NCI-H1417 treated with DMSO at 0.1 percent for 48 hours (cell line): ENCODE results near the gene DAND5.
"Not testable (repeated sequence)": the region's sequence is repeated elsewhere in the genome, so short reads cannot be mapped to it uniquely, and the experiment has no call there.

Source experiments
- DNase-seq: peaks from one replicate; lab custom pipeline; 2025; lab: John Stamatoyannopoulos, UW

DAND5 gene

DNA sequence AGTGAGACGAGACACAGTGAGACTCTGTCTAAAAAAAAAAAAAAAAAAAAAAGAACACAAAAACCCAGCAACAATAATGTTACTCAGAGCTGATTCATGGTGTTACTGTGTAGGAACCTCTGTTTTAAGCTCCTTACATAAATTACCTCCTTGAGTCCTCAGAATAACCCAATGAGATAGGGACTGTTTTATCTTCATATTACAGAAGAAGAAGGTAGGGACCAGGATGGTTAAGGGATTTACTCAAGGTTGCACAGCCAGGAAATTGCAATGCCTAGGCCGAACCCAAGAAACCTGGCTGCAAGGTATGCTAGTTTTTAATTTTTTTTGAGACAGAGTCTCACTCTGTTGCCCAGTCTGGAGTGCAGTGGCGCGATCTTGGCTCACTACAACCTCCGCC, 1.5 kb upstream of the DAND5 start:
- no peak for DNase-seq

DNA sequence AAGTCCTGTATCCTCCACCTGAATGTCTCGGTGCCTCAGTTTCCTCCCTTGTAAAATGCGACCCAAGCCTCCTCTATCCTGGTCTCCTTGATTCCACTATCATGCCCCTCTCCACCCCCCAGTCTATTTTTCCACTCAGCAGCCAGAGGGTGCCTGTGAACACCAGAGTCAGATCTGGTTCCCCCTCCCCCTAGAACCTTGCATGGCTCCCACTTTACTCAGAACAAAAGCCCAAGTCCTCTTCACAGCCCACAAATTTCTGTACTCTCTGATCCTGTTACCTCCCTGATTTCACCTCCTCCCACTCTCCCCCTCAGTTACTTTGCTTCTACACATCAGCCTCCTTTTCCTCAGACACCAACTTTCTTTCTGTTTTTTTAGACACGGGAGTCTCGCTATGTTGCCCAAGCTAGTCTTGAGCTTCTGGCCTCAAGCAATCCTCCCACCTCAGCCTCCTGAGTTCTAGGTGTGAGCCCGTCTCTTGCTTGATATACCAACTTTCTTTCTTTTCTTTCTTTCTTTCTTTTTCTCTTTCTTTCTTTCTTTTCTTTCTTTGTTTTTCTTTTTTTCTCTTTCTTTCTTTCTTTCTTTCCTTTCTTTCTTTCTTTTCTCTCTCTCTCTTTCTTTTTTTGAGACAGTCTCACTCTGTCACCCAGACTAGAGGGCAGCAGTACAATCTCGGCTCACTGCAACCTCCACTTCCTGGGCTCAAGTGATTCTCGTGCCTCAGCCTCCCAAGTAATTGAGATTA, 869 bp downstream of the DAND5 start:
- DNase-seq: no peak

DNA sequence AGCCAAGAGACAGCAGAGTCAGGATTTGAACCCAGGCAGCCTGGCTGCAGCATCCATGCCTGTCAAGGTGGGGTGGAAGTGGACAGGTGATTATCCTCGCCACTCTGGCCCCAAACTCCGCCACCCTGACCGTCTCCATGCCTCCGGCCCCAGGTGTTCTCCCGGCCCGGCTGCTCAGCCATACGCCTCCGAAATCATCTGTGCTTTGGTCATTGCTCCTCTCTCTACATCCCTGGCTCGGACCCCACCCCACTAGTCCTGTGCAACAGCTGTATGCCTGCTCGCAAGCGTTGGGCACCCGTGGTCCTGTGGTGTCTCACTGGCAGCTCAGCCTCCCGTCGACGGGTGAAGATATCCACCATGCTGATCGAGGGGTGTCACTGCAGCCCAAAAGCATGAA, 3.9 kb downstream of the DAND5 start:
- DNase-seq: no peak

DNA sequence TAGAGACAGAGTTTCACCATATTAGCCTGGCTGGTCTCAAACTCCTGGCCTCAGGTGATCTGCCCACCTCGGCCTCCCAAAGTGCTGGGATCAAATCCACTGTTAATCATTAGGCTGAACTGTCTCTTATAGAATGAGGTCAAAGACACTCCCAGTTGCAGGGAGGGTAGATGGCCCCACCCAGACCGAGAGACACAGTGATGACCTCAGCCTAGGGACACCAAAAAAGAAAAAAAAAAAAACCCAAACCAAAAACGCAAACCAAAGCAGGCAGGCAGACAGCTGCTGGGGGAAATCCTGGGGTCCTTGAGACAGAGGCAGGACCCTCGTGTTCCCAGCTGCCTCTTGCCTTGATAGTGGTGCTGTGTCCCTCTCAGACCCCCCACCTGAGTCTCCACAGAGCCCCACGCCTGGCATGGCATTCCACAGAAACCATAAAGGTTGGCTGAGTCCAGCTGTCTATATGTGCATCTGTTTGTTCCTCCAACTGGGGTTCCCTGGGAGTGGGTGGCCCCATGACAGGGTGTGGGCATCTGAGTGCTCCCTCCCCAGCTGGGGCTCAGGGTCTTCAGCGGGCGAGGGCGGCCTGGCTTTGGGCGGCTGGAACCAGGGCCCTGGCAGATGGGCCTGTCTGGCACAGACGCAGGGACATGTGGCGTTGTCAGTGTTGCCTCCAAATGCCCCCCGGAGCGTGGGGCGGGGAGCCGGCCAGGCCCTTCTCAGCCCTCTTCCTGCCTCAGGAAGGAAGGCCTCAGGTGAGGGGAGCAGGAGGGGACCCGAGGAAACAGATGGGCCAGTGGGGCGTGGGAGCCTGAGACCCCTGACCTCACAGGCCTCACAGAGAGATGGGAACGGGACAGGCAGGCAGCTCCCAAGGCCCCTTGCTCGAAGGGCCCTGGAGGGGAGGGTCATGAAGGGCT, 5.2 kb downstream of the DAND5 start:
- no peak for DNase-seq

DNA sequence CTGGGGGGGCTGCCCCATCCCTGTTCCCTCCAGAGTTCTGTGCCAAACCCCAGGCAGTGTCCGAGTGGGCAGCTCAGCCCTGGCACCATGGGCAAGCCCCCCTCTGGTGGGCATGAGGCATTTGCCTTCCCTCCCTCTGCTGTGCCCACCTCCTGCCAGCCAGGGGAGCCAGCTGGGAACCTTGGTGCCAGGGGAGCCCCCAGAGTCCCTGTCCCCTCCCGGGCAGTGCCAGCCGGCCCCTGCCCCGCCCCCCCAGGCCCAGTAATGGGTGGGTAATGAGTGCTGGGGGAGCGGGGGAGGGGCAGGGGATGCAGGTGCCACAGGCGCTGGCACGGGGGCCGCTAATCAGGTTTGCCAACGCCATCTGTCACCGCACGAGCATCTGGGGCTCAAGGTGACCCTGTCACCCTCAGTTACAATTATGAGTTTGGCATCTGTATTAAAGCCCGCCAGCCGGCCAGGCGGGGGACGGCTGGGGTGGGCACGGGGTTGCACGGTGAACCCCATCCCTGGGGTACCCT, 5.9 kb downstream of the DAND5 start:
- DNase-seq: no peak

DNA sequence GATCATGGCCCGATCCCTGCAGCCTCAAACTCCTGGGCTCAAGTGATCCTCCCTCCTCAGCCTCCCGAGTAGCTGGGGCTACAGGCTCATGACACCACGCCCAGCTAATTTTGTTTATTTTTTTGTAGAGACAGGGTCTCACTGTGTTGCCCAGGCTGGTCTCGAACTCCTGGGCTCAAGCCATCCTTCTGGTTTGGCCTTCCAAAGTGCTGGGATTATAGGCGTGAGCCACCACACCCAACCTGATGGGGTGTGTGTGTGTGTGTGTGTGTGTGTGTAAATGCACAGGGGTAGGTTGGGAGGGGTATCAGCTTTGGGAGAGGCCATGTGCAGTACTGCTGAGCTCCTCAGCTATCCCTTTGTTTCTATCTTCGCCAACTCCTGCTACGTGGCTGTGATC, 6.7 kb downstream of the DAND5 start:
- not testable (repeated sequence) for DNase-seq

DNA sequence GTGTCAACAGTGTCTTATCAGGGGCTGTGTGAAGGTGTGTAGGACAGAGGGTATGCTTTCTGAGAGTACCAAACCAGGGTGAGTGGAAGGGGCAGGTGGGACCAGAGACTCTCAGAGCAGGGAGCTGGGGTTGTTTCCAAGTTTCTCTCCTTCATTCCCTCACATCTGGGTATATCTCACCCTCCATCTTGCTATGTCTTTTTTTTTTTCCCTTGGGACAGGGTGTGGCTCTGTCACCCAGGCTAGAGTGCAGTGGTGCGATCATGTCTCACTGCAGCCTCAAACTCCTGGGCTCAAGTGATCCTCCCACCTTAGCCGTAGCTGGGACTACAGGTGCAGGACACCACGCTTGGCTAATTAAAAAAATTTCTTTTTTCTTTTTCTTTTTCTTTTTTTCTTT, 10.6 kb downstream of the DAND5 start:
- DNase-seq: no peak

DNA sequence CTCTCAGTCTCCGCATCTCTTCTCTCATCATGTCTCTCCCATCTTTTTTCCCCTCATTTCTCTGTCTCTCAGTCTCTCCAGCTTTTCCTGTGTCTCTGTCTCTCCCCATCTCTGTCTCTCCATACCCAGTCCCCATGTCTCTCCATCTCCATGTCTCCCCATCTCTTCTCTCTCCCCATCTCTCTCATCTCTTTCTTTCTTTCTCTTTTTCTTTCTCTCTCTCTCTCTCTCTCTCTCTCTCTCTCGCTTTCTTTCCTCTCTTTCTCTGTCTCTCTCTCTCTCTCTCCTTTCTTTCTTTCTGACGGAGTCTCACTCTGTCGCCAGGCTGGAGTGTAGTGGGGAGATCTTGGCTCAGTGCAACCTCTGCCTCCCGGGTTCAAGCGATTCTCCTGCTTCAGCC, 13.3 kb downstream of the DAND5 start:
- DNase-seq: no peak

DNA sequence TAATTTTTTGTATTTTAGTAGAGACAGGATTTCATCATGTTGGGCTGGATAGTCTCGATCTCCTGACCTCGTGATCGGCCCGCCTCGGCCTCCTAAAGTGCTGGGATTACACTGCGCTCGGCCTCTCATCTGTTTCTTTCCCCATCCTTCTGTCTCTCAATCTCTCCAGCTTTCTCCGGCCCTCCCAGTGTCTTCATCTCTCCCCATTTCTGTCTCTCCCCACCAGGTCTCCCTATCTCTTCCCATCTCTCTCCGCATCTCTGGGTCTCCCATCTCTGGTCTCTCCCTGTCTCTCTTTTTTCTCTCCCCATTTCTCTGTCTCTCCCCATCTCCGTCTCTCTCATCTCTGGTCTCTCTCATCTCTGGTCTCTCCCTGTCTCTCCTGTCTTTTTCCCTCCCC, 13.7 kb downstream of the DAND5 start:
- DNase-seq: no peak

DNA sequence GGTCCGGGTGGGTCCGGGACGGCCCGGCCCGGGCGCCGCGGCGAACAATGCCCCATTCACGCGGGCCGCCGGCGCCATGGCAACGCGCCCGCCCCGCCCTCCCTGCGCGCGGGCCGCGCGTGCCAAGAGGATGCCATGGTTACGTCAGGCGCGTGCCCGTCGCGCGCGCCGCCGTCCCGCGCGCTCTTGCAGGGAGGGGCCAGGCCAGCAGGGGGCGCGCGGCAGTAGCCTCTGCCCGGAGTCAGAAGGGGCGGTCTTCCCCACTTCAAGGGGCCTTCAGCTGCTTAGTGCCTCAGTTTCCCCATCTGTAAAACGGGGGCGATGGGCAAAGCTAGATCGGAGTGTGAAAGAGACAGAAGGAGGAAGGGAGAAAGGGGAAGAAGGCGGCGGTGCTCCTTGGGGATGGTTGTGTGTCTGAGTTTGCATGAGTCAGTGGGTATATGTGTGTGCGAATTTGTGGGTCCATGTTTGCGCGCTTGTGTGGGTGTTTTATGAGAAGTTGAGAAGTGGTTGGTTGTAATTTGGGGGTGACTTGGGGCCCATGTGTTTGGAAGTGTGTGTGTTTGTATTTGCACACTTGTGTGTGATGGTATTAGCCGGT, 14.3 kb downstream of the DAND5 start:
- DNase-seq: no peak

DNA sequence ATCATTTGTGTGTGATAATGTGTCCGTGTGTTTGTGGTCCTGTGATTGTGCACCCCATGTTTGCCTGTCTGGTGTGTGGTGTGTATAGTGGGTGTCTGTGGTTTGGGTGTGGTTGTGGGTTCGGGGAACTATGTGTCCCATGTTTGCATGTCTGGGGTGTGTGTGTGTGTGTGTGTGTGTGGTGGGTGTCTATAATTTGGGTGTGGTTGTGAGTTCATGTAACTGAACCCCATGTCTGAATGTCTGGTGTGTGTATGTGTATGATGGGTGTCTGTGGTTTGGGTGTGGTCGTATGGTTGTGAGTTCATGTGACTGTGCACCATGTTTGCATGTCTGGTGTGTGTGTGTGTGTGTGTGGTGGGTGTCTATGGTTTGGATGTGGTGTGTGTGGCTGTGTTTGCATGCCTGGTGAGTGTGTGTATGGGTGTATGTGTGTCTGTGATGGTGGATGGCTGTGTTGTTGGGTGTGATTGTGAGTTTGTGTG, 14.8 kb downstream of the DAND5 start:
- DNase-seq: no peak

DNA sequence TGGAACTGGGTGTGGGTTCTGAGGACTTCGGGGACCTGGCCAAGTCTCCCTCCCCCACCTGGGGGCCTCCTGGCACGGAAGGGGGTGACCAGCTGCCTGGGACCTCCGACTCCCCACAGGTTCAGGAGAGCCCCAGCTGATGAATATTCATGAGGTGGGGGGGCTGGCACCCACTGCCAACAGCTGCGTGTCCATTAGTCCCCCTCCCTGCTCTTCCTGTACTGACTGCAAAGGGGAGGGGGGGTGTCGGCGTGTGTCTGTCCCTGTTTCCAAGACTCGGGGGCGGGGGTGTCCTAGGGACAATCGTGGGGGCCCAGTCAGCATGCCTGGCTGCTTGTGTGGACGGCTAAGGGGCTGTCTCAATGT, 15.3 kb downstream of the DAND5 start:
- no peak for DNase-seq

DNA sequence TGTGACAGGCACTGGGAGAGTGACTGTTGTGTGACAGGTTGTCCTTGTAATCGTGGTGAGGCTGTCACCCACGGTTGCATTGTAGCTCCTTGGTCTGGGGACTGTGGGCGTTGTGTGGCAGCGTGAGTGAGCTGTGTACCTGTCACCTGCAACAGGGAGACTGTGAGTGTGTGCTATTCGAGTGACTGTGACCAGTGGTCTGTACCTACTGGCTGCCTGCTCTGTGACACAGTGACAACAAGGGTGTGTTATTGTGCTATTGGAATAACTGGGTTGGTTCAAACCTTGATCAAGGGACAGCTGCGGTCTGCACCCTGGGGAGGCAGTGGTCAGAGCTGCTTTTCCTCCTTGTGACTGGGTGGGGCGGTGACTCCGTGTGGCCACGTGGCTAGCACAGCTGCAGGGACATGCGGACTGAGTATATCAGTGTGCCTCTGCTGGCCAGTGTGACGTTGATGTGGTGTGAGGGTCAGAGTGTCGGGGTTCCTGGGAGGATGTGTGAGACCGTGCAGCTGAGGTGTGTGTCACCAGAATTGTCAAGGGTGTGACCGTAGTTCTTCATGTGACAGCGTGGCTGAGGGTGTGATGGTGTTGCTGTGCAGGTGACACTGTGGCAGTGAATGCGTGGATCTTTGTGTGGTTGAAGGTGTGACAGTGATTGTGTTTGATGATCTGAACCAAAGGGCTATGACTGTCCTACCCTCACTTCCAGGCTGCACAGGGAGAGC, 15.8 kb downstream of the DAND5 start:
- peak; percentile 13 for DNase-seq

DNA sequence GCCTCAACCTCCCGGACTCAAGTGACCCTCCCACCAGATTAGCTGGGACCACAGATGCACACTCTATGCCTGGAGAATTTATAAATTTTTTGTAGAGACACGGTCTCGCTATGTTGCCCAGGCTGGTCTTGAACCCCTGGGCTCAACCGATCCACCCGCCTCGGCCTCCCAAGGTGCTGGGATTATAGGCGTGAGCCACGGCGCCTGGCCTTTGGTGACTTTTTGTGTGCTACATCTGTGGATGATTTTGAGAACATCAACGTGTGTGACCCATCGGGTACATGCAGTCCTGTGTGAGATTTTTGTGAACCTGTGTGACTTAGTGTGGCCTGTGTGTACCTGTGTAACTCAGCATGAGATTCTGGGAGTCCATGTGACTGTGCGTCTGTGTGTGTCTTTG, 17.4 kb downstream of the DAND5 start:
- DNase-seq: no peak

DNA sequence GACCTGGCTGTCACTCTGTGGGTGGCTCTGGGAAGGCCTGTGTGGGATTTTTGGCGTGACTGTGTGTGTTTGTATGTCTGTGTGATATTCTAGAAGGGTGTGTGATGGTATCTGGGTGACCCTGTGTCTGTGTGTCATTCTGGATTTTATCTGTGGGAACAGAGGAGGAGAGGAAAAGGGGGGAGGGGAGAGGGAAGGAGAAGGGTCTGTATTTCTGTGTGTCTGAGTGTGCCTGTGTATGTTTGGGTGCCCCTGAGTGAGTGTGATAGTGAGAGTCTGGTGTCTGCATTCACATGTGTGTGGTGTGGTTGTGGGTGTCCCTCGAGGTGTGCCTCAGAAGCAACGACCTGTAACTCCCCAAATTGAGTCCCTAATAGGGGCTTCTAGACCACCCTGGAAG, 17.8 kb downstream of the DAND5 start:
- DNase-seq: no peak

DNA sequence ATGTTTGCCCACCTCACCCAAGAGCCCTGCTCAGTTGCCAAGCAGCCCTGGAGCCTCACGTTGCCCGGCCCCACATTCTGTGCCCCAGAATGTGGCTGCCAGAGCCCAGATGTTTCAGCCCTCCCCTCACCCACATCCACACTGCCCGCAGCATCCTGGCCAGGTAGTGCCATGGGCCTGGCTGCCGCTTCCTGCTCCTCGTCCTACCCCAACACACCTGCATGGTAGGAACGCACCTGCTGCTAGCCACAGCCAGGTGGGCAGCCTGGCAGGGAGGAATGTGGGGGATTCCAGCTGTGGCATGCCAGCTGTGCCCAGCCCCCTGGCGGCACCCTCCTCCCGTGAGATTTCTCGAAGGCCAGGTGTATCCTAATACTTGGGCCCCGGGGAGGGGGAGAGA, 18.4 kb downstream of the DAND5 start:
- no peak for DNase-seq

DNA sequence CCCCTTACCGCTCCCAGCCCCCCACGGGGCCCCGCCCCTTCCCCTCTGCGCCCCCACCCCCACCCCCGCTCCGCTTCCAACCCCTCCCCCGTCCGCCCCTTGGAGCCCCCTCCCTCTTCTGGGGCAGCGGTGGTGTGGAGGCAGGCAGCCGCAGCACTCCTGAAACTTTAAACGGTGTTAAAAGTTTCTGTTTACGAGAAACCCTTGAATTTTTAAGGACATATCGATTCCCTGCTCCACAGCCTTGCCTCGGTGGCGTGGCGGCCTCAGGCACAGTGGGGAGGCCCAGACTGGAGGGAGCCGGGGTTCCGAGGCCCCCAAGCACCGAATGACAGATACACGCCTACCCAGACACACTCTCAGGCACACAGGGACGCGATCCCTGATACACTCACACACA, 21.1 kb downstream of the DAND5 start:
- no peak for DNase-seq

DNA sequence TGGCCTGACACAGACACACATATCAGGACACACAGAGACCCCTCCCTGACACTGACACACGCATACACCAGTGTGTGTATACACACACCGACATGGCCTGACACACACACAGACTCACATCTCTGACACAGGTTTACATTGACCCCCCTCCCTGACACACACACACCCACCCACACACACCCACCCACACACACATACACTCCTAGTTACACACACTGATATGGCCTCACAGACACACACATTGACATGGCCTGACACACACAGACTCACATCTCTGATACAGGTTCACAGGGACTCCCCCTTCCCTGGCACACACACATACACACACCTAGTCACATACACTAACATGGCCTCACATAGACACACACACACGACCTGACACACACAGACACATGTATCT, 21.5 kb downstream of the DAND5 start:
- no peak for DNase-seq

DNA sequence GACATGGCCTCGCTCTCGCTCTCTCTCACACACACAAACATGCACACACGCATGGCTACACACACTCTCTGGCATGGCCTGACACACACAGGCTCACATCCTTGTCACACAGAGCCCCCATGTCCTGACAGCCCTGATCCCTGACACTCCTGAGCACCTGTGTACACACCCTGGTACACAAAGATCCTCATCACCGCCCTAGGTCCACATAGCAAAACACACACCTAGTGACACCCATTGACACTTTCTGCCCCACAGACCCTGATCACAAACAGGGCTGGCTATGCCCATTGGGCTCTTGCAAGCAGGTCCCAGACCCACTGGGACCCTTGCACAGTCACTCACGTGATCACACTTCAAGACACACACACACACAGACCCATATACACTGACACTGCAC, 21.9 kb downstream of the DAND5 start:
- no peak for DNase-seq

DNA sequence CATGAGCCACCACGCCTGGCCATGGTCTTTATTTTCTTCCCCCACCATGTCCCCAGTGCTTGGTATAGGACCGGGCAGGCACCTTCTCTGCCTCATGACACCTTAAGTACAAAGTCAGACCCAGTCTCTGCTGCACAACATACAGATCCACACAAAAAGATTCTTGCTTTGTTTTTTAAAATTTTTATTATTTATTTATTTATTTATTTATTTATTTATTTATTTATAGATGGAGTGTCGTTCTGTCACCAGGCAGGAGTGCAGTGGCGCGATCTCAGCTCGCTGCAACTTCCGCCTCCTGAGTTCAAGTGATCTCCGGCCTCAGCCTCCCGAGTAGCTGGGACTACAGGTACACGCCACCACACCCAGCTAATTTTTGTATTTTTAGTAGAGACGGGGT, 23.4 kb downstream of the DAND5 start:
- DNase-seq: no peak

DNA sequence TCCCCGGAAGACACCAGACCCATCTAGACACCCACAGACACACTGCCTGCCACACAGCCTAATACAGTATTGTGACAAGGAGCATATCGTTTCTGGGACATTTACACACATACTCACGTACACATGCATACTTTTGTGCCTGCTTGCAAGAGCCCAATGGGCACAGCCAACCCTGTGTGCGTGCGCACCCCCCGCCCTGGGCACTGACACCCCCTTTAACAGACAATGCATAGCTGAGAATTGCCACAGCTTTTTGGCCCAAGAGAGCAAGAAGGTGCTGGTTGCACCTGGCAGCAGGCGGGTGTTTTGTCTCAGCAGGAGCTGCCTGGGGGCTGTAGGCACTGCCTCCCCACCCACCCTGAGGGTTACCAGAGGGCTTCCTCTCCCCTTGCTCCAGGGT, 24.2 kb downstream of the DAND5 start:
- no peak for DNase-seq
